Left cardiac atrium (tissue), 4 donors: Measurements from ENCODE around the gene PNP. TPM values are rescaled to one million over a fixed set of nuclear protein-coding genes. Genes with fewer than 3 reads are reported as not detected.

Experiments
- ATAC-seq, 2 donors: fragments of 200-7000 bp; cut with Tn5 transposase; one replicate each; pipeline ENCODE4 v1.9.1; 2020; ENCODE audit warnings: mild to moderate bottlenecking in 2 of 2, moderate library complexity in 2 of 2
- DNase-seq: peaks from one replicate; pipeline ENCODE4 v3.0.0-alpha.2; 2020
- intact Hi-C, 2 donors: fragments of 100-400 bp; cut with DNase I; formaldehyde crosslinking; loops; one replicate each; pipeline versions ENCODE4 v1.14.1 to v1.15.1; 2022 to 2023
- total RNA-seq, 2 donors: library from RNA; stranded (reverse); fragmentation: NEBNext Ultra II Directional; extraction: Animal tissue kit (Norgen Biotek cat#: 25700); gene quantifications; one replicate each; pipeline ENCODE4 v1.2.1, GENCODE V29; 2021
- donor health status: DM: no; HTN: yes; CAD: no.
- donor health status: DM: no; HTN: yes; CAD: no; lungs with severe emphysema.
- donor health status: DM: yes; HTN: yes; CAD: no.
- donor health status: Dilated cardiomyopathy.

PNP gene
- total RNA-seq, 2 donors from 2014 or later, result 10.8 to 29.4 TPM

- no peak for ATAC-seq
- intact Hi-C loops, result no loop called here
- no peak for DNase-seq
Measured at GRCh38 chr14:20515846-20516245, 46.6 kb downstream of the PNP start.

- no peak for DNase-seq
- intact Hi-C loops, result no loop called here
- no peak for ATAC-seq
Measured at GRCh38 chr14:20516921-20517320, 47.7 kb downstream of the PNP start.

GRCh38 chr14:20522332-20522731 lies 53.1 kb downstream of the PNP start:
- intact Hi-C loops, result no loop called here

GRCh38 chr14:20524027-20524426 lies 54.8 kb downstream of the PNP start:
- no peak for ATAC-seq
- no peak for DNase-seq
- intact Hi-C loops, result no loop called here

More at GRCh38 chr14:20522332-20522731, 53.1 kb downstream of the PNP start:
- DNase-seq (no peak), ATAC-seq (no peak)

Other genes starting within 250 kb of the PNP start
- not detected for gene OR11H6, start 245.7 kb upstream of the PNP start, total RNA-seq
- not detected for gene OR11H7, start 240.4 kb upstream of the PNP start, total RNA-seq
- gene OR11H4, start 230.1 kb upstream of the PNP start, total RNA-seq, result not detected
- gene TTC5, start 163.5 kb upstream of the PNP start, total RNA-seq, result 10 to 100 TPM in 1 of 2 donors, 1 to 10 TPM in 1; 7.6 to 13.3 TPM
- gene CCNB1IP1, start 136.1 kb upstream of the PNP start, total RNA-seq, result 10 to 100 TPM; 41.0 to 49.2 TPM
- gene PARP2, start 125.8 kb upstream of the PNP start, total RNA-seq, result 10 to 100 TPM; 12.5 to 13.6 TPM
- gene TEP1, start 55.9 kb upstream of the PNP start, total RNA-seq, result 10 to 100 TPM; 13.1 to 17.1 TPM
- under 1 TPM; 0.34 to 0.77 TPM for gene KLHL33, start 33.2 kb upstream of the PNP start, total RNA-seq
- gene OSGEP, start 14.6 kb upstream of the PNP start, total RNA-seq, result 10 to 100 TPM; 15.4 to 23.5 TPM
- 10 to 100 TPM; 68.3 to 91.5 TPM for gene APEX1, start 14.2 kb upstream of the PNP start, total RNA-seq
- 10 to 100 TPM; 19.5 to 23.2 TPM for gene PIP4P1, start 8.0 kb upstream of the PNP start, total RNA-seq
- under 1 TPM; 0.27 to 0.34 TPM for gene RNASE10, start 36.1 kb downstream of the PNP start, total RNA-seq
- gene RNASE9, start 91.6 kb downstream of the PNP start, total RNA-seq, result not detected
- gene RNASE11, start 118.6 kb downstream of the PNP start, total RNA-seq, result not detected
- not detected for gene RNASE12, start 122.0 kb downstream of the PNP start, total RNA-seq
- not detected for gene OR6S1, start 172.3 kb downstream of the PNP start, total RNA-seq
- gene RNASE4, start 215.2 kb downstream of the PNP start, total RNA-seq, result 10 to 100 TPM; 15.9 to 20.8 TPM
- 10 to 100 TPM in 1 of 2 donors, 1 to 10 TPM in 1; 7.1 to 13.0 TPM for gene ANG, start 219.4 kb downstream of the PNP start, total RNA-seq